DMS79 (cell line): ENCODE results near the gene FERMT1.

Experiments used
- DNase-seq: peaks from one replicate; lab custom pipeline; 2025; lab: John Stamatoyannopoulos, UW

FERMT1 gene

DNA sequence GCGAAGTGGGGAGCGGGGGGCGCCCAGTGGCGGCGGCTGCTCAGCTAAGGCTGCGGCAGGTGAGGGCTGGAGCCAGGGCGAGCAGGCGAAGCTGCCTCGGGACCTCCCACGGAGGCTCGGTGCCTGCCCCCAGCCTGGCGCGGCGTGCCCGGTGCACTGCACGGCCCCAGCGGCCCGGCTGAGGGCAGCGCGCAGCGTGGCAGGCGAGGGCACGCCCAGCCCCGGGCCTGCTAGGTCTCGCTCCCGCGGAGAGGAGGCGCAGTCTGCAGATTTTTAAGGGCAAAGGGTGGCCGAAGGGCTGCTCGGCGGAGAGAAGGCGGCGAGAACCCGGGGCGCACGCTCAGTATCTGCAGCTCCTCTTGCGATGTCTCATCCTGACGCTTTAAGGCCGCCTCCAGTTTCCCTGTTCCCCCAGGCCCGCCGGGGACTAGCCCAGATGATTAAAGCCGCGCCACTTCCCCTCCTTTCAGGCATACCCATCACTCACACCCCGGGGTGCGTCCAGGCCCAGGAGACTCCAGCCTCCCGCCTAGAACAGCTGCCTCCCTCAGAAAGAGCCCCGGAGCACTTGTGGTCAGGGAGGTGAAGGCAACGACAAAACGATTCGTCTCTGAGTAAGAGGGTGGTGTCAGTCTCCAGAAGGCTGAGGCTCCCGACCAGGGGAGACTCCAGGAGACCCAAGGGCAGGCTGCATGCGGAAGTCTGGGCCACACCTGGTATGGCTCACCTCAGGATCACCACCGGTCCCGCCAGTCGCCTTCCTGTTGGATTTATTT lies at the start of gene FERMT1:
FERMT1 (minus strand) TSS at position 158 of the 776 bp plus-strand sequence. CDS start 3,476 bp downstream, outside the sequence.
- DNase-seq = no peak

DNA sequence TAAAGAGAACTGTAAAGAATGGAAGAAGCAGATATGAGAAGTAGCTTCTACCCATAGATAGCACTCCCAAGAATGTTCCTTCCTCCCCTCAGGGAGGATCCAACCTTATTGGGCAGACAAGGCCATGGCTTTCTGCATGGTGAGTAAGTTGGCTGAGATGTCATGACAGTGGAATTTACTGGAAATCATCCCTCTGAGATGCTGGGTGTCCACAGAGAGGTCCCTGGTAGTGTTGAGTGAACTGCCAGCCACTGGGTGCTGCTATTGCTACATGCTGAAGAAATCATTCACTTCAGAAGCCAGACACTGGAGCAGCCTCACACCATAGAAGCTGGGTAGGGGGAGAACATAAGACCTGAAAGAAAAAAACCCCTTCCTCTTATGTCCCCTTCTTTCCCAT lies 46.4 kb upstream of the FERMT1 start:
- DNase-seq = no peak

- no peak for DNase-seq
These were observed 45.4 kb upstream of the FERMT1 start for GRCh38 chr20:6168204-6168603.

DNA sequence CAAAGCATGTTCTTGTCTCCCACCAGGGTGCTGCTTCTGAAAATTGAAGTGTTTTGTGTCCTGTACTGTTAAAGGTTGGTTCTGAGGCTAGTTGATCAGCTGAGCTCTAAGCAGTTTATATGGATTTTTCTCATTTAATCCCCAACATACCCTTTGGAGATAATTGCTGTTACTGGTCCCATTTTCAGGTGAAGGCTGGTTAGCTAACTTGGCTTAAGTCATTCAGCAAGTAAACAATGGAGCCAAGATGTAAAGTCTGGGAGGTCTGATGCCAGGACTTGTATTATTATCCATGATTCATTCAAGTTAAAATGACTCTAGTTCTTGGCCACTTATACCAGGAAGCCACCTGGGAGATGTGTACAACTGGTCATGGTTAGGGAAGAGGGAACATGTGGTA lies 42.5 kb upstream of the FERMT1 start:
- DNase-seq = no peak

DNA sequence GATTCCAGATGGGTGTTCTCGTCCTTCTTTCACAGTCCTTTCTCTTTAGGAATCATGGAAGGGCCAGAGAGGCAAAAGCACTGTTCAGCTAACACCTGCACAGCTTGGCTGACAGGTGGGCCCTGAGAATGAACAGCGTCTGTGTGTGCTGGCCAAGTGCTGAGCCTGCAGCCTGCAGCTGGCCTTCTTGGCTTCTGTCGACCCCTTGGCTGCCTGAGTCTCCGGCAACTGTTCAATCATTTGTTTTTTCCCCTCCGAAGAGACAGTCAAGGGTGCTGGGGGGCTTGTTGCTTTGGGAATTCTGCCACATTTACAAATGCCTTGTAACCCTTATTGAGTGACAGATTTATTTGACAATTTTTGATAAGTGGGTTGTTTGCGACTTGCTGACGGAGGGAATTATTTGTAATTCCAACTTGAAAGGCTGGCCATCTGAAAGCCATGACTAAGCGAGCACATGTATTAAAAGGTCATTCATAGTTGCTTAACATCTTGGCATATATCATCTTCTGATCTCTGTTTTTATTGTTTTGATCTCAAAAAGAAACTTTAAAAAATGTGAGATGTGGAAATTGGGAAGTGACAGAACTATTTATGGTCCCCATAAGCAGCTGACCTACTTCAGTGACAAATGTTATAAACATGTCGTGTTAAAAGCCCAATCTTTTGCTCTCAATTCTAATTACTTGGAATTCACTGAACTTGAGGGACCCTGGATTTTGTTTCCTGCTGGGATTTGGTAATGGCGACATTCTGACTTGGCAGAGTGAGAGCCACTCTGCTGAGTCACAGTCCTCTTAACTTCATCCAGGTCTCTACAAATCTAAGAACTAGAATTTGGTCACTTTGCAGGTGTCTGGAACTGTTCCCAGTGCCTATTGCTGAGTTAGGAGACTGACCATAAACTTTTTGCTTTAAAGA lies 41.9 kb upstream of the FERMT1 start:
- peak; percentile 16 for DNase-seq

GRCh38 chr20:6160736-6161135 lies 37.9 kb upstream of the FERMT1 start:
- DNase-seq = no peak

- no peak for DNase-seq
These were observed 34.5 kb upstream of the FERMT1 start for GRCh38 chr20:6157345-6157744.

DNA sequence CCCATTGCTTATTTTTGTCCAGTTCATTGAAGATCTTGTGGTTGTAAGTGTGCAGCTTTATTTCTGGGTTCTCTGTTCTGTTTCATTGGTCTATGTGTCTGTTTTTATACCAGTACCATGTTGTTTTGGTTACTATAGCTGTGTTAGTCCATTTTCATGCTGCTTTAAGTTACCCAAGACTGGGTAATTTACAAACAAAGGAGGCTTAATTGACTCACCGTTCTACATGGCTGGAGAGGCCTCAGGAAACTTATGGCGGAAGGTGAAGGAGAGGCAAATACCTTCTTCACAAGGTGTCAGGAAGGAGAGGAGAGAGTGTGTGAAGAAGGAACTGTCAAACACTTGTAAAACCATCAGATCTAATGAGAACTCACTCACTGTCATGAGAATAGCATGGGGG lies 29.9 kb upstream of the FERMT1 start:
- DNase-seq = no peak

DNA sequence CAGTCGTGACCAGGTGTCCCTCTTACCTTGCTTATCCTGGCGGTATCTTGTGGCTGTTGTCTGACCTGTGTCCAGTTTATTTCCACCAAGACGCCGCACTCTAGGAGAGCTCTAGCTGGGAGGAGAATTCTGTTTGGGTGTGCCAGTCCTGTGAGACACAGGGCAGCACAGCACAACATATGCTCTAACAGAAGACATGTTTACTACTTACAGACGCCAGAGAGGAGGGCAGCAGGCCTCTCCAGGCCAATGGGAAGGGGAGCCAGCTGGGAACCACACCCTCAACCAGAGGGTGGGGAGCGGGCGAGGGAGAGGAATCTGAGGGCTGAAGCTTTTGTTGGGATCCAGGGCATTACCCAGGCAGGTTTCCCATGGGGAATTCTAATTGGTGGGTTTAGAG lies 25.2 kb upstream of the FERMT1 start:
- no peak for DNase-seq

- no peak for DNase-seq
These were observed 19.6 kb upstream of the FERMT1 start for GRCh38 chr20:6142348-6142993.

DNA sequence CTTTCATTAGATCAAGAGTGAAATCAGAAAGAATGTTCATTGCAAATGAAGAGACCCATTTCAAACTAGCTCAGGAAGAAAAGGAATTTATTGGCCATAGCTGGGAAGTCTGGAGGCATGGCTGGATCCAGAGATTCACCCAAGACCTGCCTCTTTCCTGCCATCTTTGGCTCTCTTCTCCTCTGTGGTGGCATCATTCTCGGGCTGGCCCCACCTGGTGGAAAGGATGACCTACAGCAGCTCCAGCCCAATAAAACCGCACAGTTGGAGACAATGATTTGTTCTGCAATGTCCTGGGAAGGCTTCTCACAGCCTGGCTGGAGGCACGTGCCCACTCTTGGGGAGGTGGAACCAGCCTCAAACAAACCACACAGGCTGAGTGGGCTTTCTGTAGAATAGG lies 18.1 kb upstream of the FERMT1 start:
- no peak for DNase-seq

DNA sequence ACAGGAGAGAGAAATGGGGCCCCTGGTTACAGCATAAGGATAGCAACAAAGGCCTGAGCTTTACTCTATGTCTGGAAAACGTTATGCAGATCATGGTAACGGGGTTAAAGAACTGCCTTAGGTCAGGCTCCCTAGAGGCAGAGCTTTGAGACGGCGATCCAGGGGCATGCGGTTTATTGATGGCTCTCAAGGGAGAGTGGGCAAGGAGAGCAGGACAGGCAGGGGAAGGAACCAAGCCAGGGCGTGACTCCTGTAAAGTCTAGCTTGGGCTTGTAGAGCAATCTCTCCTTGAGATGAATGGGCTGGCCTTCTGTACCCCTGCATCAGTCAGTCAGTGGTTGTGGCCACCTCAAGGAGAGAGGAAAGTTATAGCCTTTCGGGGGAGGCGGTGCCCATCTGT lies 12.5 kb upstream of the FERMT1 start:
- no peak for DNase-seq

GRCh38 chr20:6134592-6134991 lies 11.8 kb upstream of the FERMT1 start:
- DNase-seq = no peak

DNA sequence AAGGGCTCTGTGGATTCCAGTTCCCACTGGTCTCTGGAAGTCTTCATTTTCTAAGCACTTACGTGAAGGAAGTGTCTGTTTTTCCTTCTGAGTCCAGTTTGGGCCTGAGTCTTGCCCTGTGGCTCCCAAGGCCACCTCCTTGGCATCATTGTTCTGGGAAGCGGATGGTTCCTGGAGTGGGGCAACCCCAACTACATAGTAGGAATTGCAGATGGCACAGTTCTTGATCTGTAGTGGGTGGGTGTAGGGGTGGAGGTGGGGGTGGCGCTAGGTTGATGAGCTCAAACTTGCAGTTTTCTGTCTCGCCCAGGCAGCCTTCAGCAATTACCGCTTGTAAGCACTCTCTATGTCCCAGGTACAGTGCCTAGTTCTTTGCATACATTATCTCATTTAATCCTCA lies 7.2 kb upstream of the FERMT1 start:
- no peak for DNase-seq

- no peak for DNase-seq
These were observed 5.0 kb upstream of the FERMT1 start for GRCh38 chr20:6127825-6128224.

GRCh38 chr20:6126846-6127245 lies 4.0 kb upstream of the FERMT1 start:
- DNase-seq = no peak

GRCh38 chr20:6123649-6124014 lies 802 bp upstream of the FERMT1 start:
- DNase-seq = no peak

DNA sequence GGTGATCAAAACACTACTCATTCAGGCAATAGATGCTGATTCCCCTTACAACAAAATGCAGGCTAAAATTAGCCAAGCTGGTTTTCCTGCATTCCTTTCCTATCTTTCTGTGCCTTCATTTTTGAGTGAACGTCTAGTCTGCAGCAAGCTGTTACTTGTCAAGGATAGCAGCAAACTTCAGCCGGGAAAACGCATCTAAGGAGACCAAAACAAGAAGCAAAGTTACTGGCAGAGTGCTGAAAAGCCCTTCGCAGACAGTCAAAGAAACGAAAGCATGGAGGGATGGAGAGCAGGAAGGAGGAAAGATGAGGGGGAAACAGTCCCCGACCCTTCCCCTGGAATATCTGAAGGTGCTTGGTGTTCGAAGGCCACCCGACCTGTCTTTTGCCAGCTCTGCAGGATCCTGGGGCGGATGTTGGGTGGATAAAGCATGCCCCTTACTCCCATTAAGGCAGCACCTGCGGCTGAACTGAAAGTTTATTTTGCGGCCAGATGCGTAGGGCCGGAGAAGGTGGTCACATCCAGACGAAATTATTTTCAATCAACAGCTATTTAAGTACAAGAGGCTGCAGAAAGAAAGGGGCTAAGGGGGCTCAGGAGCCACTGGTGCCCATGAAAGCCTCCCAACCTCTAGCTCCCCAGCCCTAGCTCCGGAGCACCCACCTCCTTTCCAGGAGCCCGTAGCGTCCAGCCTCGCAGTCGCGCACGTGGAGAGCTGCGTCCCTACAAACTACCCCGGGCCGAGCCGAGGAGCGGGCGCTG lies 538 bp downstream of the FERMT1 start:
- DNase-seq = no peak

DNA sequence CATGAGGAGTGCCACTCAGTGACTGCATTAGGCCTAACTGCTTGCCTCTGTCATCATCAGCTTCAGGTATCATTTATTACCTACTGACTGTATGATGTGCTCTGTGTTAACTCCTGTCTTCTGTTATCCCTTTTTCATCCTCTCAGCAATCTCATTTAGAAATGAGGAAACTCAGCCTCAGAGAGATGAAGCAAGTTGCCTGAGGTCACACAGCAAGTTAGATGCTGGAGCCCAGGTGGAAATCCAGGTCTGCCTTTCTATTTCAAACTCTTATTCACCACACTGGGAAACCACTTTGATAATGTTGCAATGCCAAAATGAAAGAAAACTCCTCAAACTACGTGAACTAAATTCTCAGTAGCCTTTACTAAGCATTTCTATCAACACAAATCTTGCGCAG lies 1.3 kb downstream of the FERMT1 start:
- no peak for DNase-seq

DNA sequence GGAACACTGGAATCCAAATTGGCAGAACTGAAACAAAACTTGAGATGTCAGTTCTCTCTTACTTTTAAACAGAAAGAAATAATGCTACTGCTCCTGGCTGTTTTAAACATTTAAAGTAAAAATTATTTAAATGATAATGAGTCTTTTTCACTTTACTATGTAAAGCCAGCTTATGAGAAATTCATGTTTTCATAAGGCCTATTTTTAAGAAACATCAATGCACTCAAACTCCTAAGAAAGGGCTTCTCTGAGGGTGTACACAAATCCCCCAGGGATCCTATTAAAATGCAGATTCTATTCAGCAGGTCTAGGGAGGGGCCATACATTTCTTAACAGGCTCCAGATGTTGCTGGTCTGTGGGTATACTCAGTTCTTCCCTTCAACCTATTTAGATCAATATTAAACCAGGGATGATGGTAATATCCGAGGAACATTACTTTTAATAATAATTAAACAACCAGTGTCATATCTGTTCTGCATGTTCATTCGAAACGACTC lies 2.3 kb downstream of the FERMT1 start:
- no peak for DNase-seq

GRCh38 chr20:6116758-6117157 lies 6.1 kb downstream of the FERMT1 start:
- DNase-seq = no peak
